HL-60 (cell line): ENCODE data around the gene TRABD.

ENCODE experiments used
- POLR2AphosphoS5 ChIP-seq: IDR thresholded peaks from 2 replicates; pipeline ENCODE4 v1.6.1; 2012; ENCODE audit warnings: low read depth
- SPI1 ChIP-seq: IDR thresholded peaks from 2 replicates; pipeline ENCODE4 v1.6.1; 2012; ENCODE audit warnings: low read depth, mild to moderate bottlenecking, borderline replicate concordance
- TF ChIP-seq, protein P1 (sequence below): IDR thresholded peaks from one replicate; pipeline ENCODE4 v1.5.1; 2011; ENCODE audit warnings: low read length, control low read depth, inconsistent platforms; ENCODE audit not compliant: insufficient read depth
- TF ChIP-seq, protein P2 (sequence below): IDR thresholded peaks from 2 replicates; pipeline ENCODE4 v1.6.1; 2012; ENCODE audit warnings: low read depth; ENCODE audit not compliant: insufficient replicate concordance

DNA sequence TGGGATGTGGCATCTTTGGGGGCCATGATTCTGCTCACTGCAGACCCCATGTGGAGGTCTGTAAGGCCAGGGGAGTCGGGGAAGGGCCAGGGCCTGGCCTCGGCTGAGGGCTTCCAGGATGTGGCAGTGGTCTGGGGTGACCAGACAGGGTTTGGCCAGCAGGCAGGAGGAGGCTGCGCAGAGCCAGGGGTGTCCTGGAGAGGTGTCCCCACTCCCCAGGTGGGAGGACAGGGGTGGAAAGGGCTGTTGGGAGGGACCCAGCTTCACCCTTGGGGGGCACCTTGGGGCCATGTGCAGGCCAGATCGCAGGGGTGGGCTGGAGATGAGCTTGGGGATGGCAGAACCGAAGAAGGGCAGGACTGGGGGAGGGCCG is 11.7 kb upstream of the TRABD start:
- TF ChIP-seq, protein P1, sequence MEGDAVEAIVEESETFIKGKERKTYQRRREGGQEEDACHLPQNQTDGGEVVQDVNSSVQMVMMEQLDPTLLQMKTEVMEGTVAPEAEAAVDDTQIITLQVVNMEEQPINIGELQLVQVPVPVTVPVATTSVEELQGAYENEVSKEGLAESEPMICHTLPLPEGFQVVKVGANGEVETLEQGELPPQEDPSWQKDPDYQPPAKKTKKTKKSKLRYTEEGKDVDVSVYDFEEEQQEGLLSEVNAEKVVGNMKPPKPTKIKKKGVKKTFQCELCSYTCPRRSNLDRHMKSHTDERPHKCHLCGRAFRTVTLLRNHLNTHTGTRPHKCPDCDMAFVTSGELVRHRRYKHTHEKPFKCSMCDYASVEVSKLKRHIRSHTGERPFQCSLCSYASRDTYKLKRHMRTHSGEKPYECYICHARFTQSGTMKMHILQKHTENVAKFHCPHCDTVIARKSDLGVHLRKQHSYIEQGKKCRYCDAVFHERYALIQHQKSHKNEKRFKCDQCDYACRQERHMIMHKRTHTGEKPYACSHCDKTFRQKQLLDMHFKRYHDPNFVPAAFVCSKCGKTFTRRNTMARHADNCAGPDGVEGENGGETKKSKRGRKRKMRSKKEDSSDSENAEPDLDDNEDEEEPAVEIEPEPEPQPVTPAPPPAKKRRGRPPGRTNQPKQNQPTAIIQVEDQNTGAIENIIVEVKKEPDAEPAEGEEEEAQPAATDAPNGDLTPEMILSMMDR: no peak
- TF ChIP-seq SPI1 (no peak), POLR2AphosphoS5 (no peak)
- TF ChIP-seq, protein P2, sequence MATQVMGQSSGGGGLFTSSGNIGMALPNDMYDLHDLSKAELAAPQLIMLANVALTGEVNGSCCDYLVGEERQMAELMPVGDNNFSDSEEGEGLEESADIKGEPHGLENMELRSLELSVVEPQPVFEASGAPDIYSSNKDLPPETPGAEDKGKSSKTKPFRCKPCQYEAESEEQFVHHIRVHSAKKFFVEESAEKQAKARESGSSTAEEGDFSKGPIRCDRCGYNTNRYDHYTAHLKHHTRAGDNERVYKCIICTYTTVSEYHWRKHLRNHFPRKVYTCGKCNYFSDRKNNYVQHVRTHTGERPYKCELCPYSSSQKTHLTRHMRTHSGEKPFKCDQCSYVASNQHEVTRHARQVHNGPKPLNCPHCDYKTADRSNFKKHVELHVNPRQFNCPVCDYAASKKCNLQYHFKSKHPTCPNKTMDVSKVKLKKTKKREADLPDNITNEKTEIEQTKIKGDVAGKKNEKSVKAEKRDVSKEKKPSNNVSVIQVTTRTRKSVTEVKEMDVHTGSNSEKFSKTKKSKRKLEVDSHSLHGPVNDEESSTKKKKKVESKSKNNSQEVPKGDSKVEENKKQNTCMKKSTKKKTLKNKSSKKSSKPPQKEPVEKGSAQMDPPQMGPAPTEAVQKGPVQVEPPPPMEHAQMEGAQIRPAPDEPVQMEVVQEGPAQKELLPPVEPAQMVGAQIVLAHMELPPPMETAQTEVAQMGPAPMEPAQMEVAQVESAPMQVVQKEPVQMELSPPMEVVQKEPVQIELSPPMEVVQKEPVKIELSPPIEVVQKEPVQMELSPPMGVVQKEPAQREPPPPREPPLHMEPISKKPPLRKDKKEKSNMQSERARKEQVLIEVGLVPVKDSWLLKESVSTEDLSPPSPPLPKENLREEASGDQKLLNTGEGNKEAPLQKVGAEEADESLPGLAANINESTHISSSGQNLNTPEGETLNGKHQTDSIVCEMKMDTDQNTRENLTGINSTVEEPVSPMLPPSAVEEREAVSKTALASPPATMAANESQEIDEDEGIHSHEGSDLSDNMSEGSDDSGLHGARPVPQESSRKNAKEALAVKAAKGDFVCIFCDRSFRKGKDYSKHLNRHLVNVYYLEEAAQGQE: no peak
